ENCODE measurements around the gene ARMS2.

Gene ARMS2

GRCh38 chr10:122495406-122496340 lies 41.2 kb downstream of the ARMS2 start:
- no peak overlapping the region for H3K9ac ChIP-seq (ENCODE audit: low read length)
- H3K4me3 ChIP-seq (ENCODE audit: low read depth, low read length), result no peak overlapping the region
- H2BK120ac ChIP-seq (ENCODE audit: insufficient read depth, low read length, poor library complexity), result no peak overlapping the region
- no peak overlapping the region for H2BK5ac ChIP-seq (ENCODE audit: low read depth, low read length, poor library complexity)
- no peak overlapping the region for H3K18ac ChIP-seq (ENCODE audit: low read length)
- H3K79me2 ChIP-seq (ENCODE audit: control insufficient read depth, insufficient read depth, low read length, poor library complexity), result no peaks in the 10 kb centered on the region
- no peak overlapping the region for H3K4ac ChIP-seq (ENCODE audit: low read depth, low read length)
- no peak overlapping the region for H2AK5ac ChIP-seq (ENCODE audit: low read length)
- no peaks in the 10 kb centered on the region for H3K27me3 ChIP-seq (ENCODE audit: insufficient read depth, low read length)
- H3K14ac ChIP-seq (ENCODE audit: low read length), result no peak overlapping the region
- H3K36me3 ChIP-seq (ENCODE audit: control insufficient read depth in 1 of 2, insufficient read depth in 2 of 2, low read length in 2 of 2), result peaks cover 6 to 16% of the 10 kb centered on the region in 2 experiments
- no peak overlapping the region for H2BK12ac ChIP-seq (ENCODE audit: low read length)
- H4K91ac ChIP-seq (ENCODE audit: low read depth, low read length), result no peak overlapping the region
- H4K8ac ChIP-seq (ENCODE audit: low read depth, low read length), result no peak overlapping the region
- peaks cover 5% of the 10 kb centered on the region for H3K79me1 ChIP-seq (ENCODE audit: low read length)
- no peak overlapping the region for H4K12ac ChIP-seq (ENCODE audit: low read depth, low read length)
- no peak overlapping the region for H3K23ac ChIP-seq (ENCODE audit: low read length)
- H2AFZ ChIP-seq (ENCODE audit: insufficient read depth, low read length, poor library complexity), result no peak overlapping the region
- peaks cover 12 to 15% of the 10 kb centered on the region in 2 experiments for H3K4me1 ChIP-seq (ENCODE audit: control insufficient read depth in 1 of 2, insufficient read depth in 2 of 2, low read length in 2 of 2)
- WGBS (ENCODE audit: extremely low coverage, insufficient coverage, insufficient read length), result no CpG with 5 or more reads among the region's 12 CpGs
- H3K27ac ChIP-seq (ENCODE audit: low read depth, low read length), result no peak overlapping the region
- H3K4me2 ChIP-seq (ENCODE audit: low read length), result no peak overlapping the region
- DNase-seq, result no peak
- no peaks in the 10 kb centered on the region for H3K9me3 ChIP-seq (ENCODE audit: insufficient read depth, low read depth, low read length)

DNA sequence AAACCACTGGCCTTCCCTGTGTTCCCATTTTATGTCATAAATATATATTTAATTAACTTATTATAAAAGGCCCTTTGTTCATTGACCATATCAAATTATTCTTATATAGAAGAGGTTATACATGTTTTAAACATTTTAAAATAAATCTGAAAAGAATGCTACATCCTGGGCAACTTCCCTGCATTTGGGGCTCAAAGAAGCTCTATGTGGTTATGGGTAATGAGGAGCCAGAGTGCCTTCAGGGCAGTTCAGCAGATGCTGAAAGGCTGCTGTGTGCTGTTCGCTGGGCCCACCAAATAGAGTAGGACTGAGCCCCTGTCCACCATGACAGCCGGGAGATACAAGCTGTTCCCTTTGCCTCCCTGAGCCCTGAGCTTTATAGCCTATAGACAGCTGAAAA lies 42.8 kb downstream of the ARMS2 start:
- Histone ChIP-seq H3K23ac (ENCODE audit: low read length) (no peak overlapping the region), H4K12ac (ENCODE audit: low read depth, low read length) (no peak overlapping the region), H3K4me1 (ENCODE audit: control insufficient read depth in 1 of 2, insufficient read depth in 2 of 2, low read length in 2 of 2) (peaks cover 5 to 12% of the 10 kb centered on the region in 2 experiments), H2BK12ac (ENCODE audit: low read length) (no peak overlapping the region), H3K18ac (ENCODE audit: low read length) (no peak overlapping the region), H4K91ac (ENCODE audit: low read depth, low read length) (no peak overlapping the region), H3K4me3 (ENCODE audit: low read depth, low read length) (no peak overlapping the region), H2AK5ac (ENCODE audit: low read length) (no peak overlapping the region), H3K4me2 (ENCODE audit: low read length) (no peak overlapping the region), H3K79me1 (ENCODE audit: low read length) (peaks cover 7% of the 10 kb centered on the region), H3K9me3 (ENCODE audit: insufficient read depth, low read depth, low read length) (no peaks in the 10 kb centered on the region), H2BK5ac (ENCODE audit: low read depth, low read length, poor library complexity) (no peak overlapping the region), H3K4ac (ENCODE audit: low read depth, low read length) (no peak overlapping the region), H3K27me3 (ENCODE audit: insufficient read depth, low read length) (no peaks in the 10 kb centered on the region), H3K27ac (ENCODE audit: low read depth, low read length) (no peak overlapping the region), H2BK120ac (ENCODE audit: insufficient read depth, low read length, poor library complexity) (no peak overlapping the region), H3K36me3 (ENCODE audit: control insufficient read depth in 1 of 2, insufficient read depth in 2 of 2, low read length in 2 of 2) (peaks cover 8 to 14% of the 10 kb centered on the region in 2 experiments), H3K9ac (ENCODE audit: low read length) (no peak overlapping the region), H3K79me2 (ENCODE audit: control insufficient read depth, insufficient read depth, low read length, poor library complexity) (no peaks in the 10 kb centered on the region), H4K8ac (ENCODE audit: low read depth, low read length) (no peak overlapping the region), H3K14ac (ENCODE audit: low read length) (no peak overlapping the region), H2AFZ (ENCODE audit: insufficient read depth, low read length, poor library complexity) (no peak overlapping the region)
- no CpG with 5 or more reads among the region's 2 CpGs for WGBS (ENCODE audit: extremely low coverage, insufficient coverage, insufficient read length)
- no peak for DNase-seq

- Histone ChIP-seq H3K9me3 (ENCODE audit: insufficient read depth, low read depth, low read length) (no peaks in the 10 kb centered on the region), H3K4ac (ENCODE audit: low read depth, low read length) (no peak overlapping the region), H4K91ac (ENCODE audit: low read depth, low read length) (no peak overlapping the region), H3K27ac (ENCODE audit: low read depth, low read length) (no peak overlapping the region), H3K9ac (ENCODE audit: low read length) (no peak overlapping the region), H3K27me3 (ENCODE audit: insufficient read depth, low read length) (no peaks in the 10 kb centered on the region), H3K4me1 (ENCODE audit: control insufficient read depth in 1 of 2, insufficient read depth in 2 of 2, low read length in 2 of 2) (peaks cover 14 to 23% of the 10 kb centered on the region in 2 experiments), H2AFZ (ENCODE audit: insufficient read depth, low read length, poor library complexity) (no peak overlapping the region), H4K12ac (ENCODE audit: low read depth, low read length) (no peak overlapping the region), H3K36me3 (ENCODE audit: control insufficient read depth in 1 of 2, insufficient read depth in 2 of 2, low read length in 2 of 2) (peaks cover 5 to 9% of the 10 kb centered on the region in 2 experiments), H3K79me1 (ENCODE audit: low read length) (peaks cover 13% of the 10 kb centered on the region), H3K23ac (ENCODE audit: low read length) (no peak overlapping the region), H3K4me2 (ENCODE audit: low read length) (no peak overlapping the region), H2BK120ac (ENCODE audit: insufficient read depth, low read length, poor library complexity) (no peak overlapping the region), H3K18ac (ENCODE audit: low read length) (no peak overlapping the region), H3K14ac (ENCODE audit: low read length) (no peak overlapping the region), H2BK12ac (ENCODE audit: low read length) (no peak overlapping the region), H2BK5ac (ENCODE audit: low read depth, low read length, poor library complexity) (no peak overlapping the region), H4K8ac (ENCODE audit: low read depth, low read length) (no peak overlapping the region), H3K79me2 (ENCODE audit: control insufficient read depth, insufficient read depth, low read length, poor library complexity) (no peaks in the 10 kb centered on the region), H3K4me3 (ENCODE audit: low read depth, low read length) (no peak overlapping the region), H2AK5ac (ENCODE audit: low read length) (no peak overlapping the region)
- no peak for DNase-seq
- WGBS (ENCODE audit: extremely low coverage, insufficient coverage, insufficient read length), result no CpG with 5 or more reads among the region's 5 CpGs
Observed at GRCh38 chr10:122498521-122498920, 44.1 kb downstream of the ARMS2 start.

DNA sequence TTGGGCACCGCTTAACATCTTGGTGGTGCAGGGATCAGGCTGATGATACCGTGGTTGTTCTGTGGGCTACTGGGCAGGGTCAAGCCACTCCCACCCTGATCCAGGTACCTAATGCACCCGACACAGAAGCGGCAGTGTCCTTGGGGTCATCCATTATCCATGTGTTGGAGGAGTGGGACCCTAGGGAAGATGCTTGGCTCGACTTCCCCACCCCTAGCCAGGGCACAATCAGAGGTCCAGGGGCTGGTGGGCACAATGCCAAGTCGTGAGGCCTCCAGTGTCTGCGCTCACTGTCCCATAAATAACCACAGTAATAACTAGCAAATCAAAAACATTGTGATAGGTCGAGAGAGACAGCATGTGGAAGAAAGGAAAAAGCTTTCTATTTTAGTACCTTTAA lies 44.6 kb downstream of the ARMS2 start:
- Histone ChIP-seq H4K12ac (ENCODE audit: low read depth, low read length) (no peak overlapping the region), H2BK12ac (ENCODE audit: low read length) (no peak overlapping the region), H3K79me1 (ENCODE audit: low read length) (peaks cover 18% of the 10 kb centered on the region), H2AK5ac (ENCODE audit: low read length) (no peak overlapping the region), H3K9me3 (ENCODE audit: insufficient read depth, low read depth, low read length) (no peaks in the 10 kb centered on the region), H3K14ac (ENCODE audit: low read length) (no peak overlapping the region), H3K9ac (ENCODE audit: low read length) (no peak overlapping the region), H3K27ac (ENCODE audit: low read depth, low read length) (no peak overlapping the region), H3K4me3 (ENCODE audit: low read depth, low read length) (no peak overlapping the region), H2AFZ (ENCODE audit: insufficient read depth, low read length, poor library complexity) (no peak overlapping the region), H3K23ac (ENCODE audit: low read length) (no peak overlapping the region), H3K79me2 (ENCODE audit: control insufficient read depth, insufficient read depth, low read length, poor library complexity) (no peaks in the 10 kb centered on the region), H3K4ac (ENCODE audit: low read depth, low read length) (no peak overlapping the region), H3K27me3 (ENCODE audit: insufficient read depth, low read length) (no peaks in the 10 kb centered on the region), H3K36me3 (ENCODE audit: control insufficient read depth in 1 of 2, insufficient read depth in 2 of 2, low read length in 2 of 2) (peaks cover 5 to 9% of the 10 kb centered on the region in 2 experiments), H4K8ac (ENCODE audit: low read depth, low read length) (no peak overlapping the region), H2BK120ac (ENCODE audit: insufficient read depth, low read length, poor library complexity) (no peak overlapping the region), H3K4me2 (ENCODE audit: low read length) (no peak overlapping the region), H2BK5ac (ENCODE audit: low read depth, low read length, poor library complexity) (no peak overlapping the region), H3K18ac (ENCODE audit: low read length) (no peak overlapping the region), H4K91ac (ENCODE audit: low read depth, low read length) (no peak overlapping the region), H3K4me1 (ENCODE audit: control insufficient read depth in 1 of 2, insufficient read depth in 2 of 2, low read length in 2 of 2) (peaks cover 19 to 28% of the 10 kb centered on the region in 2 experiments)
- WGBS (ENCODE audit: extremely low coverage, insufficient coverage, insufficient read length), result no CpG with 5 or more reads among the region's 8 CpGs
- DNase-seq, result no peak

Data from trophoblast cell (in vitro differentiated cells and primary cell).